Fibroblast of lung (primary cell): ENCODE data around the gene MTA1.

Experiments used
- CTCF ChIP-seq, 2 donors: IDR thresholded peaks in 1 of 2; conservative IDR thresholded peaks in 1 of 2; 1 replicate in 1 of 2; 2 replicates in 1 of 2; pipeline ENCODE4 v1.5.1; 2011 to 2012; ENCODE audit warnings: low read length in 2 of 2, control low read depth in 1 of 2, inconsistent platforms in 1 of 2, low read depth in 1 of 2, mild to moderate bottlenecking in 1 of 2
- EZH2 ChIP-seq: IDR thresholded peaks from 2 replicates; pipeline ENCODE4 v1.5.1; 2012; ENCODE audit warnings: low read length, control low read depth, mild to moderate bottlenecking; ENCODE audit errors: missing control alignments

GRCh38 chr14:105475269-105476096 lies 55.9 kb downstream of the MTA1 start:
- TF ChIP-seq CTCF (conservative IDR thresholded peaks at IDR 0.05 in 1 of 2, IDR thresholded peaks at IDR 0.05 in 1 of 2; ENCODE audit: low read depth in 1 of 2, low read length in 2 of 2) (no peak), EZH2 (no peak)
